Ishikawa (cell line): ENCODE measurements around the gene FABP1.

Experiments
- CEBPB ChIP-seq: IDR thresholded peaks from 2 replicates; pipeline ENCODE4 v1.6.1; 2012
- CREB1 ChIP-seq: IDR thresholded peaks from 2 replicates; pipeline ENCODE4 v1.6.1; 2012; ENCODE audit warnings: low read depth
- EGR1 ChIP-seq: IDR thresholded peaks from 2 replicates; pipeline ENCODE4 v1.6.1; 2012
- EP300 ChIP-seq: IDR thresholded peaks from 2 replicates; pipeline ENCODE4 v1.6.1; 2012; ENCODE audit warnings: borderline replicate concordance
- FOXM1 ChIP-seq: IDR thresholded peaks from 2 replicates; pipeline ENCODE4 v1.6.1; 2012; ENCODE audit warnings: low read depth, borderline replicate concordance
- NFIC ChIP-seq: IDR thresholded peaks from 2 replicates; pipeline ENCODE4 v1.6.1; 2012
- RAD21 ChIP-seq: IDR thresholded peaks from 2 replicates; pipeline ENCODE4 v1.6.1; 2012; ENCODE audit warnings: low read depth
- TAF1 ChIP-seq: IDR thresholded peaks from 2 replicates; pipeline ENCODE4 v1.6.1; 2012; ENCODE audit warnings: low read depth, mild to moderate bottlenecking
- TCF12 ChIP-seq: IDR thresholded peaks from 2 replicates; pipeline ENCODE4 v1.6.1; 2012; ENCODE audit warnings: low read depth
- TEAD4 ChIP-seq: IDR thresholded peaks from 2 replicates; pipeline ENCODE4 v1.6.1; 2012
- USF1 ChIP-seq: IDR thresholded peaks from 2 replicates; pipeline ENCODE4 v1.6.1; 2012
- YY1 ChIP-seq: IDR thresholded peaks from 2 replicates; pipeline ENCODE4 v1.6.1; 2012; ENCODE audit warnings: low read depth
- ZBTB7A ChIP-seq: IDR thresholded peaks from 2 replicates; pipeline ENCODE4 v1.6.1; 2012; ENCODE audit warnings: low read depth
- TF ChIP-seq, protein P1 (sequence below): IDR thresholded peaks from 2 replicates; pipeline ENCODE4 v1.6.1; 2012
- TF ChIP-seq, protein P2 (sequence below): IDR thresholded peaks from 2 replicates; pipeline ENCODE4 v1.6.1; 2012; ENCODE audit warnings: low read depth, mild to moderate bottlenecking

The FABP1 gene

GRCh38 chr2:88171966-88172365 is 44.1 kb upstream of the FABP1 start:
- TF ChIP-seq RAD21 (no peak), ZBTB7A (no peak), YY1 (no peak), CEBPB (no peak), NFIC (no peak), EP300 (no peak), USF1 (no peak), FOXM1 (no peak), EGR1 (no peak), TAF1 (no peak), TEAD4 (no peak)
- TF ChIP-seq, protein P1, sequence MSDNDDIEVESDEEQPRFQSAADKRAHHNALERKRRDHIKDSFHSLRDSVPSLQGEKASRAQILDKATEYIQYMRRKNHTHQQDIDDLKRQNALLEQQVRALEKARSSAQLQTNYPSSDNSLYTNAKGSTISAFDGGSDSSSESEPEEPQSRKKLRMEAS, result no peak

GRCh38 chr2:88170472-88170892 is 42.6 kb upstream of the FABP1 start:
- TF ChIP-seq EP300 (no peak), CEBPB (no peak), RAD21 (no peak), EGR1 (no peak), NFIC (no peak), YY1 (no peak), TAF1 (no peak), ZBTB7A (no peak), CREB1 (no peak), TCF12 (no peak), FOXM1 (no peak), USF1 (no peak), TEAD4 (no peak)
- TF ChIP-seq, protein P2, sequence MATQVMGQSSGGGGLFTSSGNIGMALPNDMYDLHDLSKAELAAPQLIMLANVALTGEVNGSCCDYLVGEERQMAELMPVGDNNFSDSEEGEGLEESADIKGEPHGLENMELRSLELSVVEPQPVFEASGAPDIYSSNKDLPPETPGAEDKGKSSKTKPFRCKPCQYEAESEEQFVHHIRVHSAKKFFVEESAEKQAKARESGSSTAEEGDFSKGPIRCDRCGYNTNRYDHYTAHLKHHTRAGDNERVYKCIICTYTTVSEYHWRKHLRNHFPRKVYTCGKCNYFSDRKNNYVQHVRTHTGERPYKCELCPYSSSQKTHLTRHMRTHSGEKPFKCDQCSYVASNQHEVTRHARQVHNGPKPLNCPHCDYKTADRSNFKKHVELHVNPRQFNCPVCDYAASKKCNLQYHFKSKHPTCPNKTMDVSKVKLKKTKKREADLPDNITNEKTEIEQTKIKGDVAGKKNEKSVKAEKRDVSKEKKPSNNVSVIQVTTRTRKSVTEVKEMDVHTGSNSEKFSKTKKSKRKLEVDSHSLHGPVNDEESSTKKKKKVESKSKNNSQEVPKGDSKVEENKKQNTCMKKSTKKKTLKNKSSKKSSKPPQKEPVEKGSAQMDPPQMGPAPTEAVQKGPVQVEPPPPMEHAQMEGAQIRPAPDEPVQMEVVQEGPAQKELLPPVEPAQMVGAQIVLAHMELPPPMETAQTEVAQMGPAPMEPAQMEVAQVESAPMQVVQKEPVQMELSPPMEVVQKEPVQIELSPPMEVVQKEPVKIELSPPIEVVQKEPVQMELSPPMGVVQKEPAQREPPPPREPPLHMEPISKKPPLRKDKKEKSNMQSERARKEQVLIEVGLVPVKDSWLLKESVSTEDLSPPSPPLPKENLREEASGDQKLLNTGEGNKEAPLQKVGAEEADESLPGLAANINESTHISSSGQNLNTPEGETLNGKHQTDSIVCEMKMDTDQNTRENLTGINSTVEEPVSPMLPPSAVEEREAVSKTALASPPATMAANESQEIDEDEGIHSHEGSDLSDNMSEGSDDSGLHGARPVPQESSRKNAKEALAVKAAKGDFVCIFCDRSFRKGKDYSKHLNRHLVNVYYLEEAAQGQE, result no peak
- TF ChIP-seq, protein P1, result no peak

GRCh38 chr2:88168386-88168785 is 40.5 kb upstream of the FABP1 start:
- TF ChIP-seq NFIC (no peak), RAD21 (no peak), EGR1 (no peak), YY1 (no peak), CEBPB (no peak), EP300 (no peak), ZBTB7A (no peak), FOXM1 (no peak), TCF12 (no peak), USF1 (no peak)
- TF ChIP-seq, protein P2, result no peak
- TF ChIP-seq, protein P1, result no peak

DNA sequence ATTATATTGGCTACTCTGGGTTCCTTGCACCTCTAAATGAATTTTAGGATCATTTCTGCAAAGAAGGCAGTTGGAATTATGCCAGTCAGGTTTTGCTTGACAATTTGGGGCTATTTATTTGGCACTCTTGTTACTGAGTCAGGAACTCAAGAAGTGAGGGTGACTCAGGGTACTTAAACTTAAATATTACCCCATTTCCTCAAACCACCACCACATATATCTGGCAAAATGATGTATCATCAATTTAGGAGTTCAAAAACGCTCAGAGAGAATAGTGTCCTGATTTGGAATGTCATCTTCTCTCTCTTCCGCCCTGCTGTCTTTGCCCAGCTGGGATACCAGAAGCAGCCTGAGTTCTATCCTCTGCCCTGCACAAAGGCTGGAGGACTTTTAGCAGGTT is 39.9 kb upstream of the FABP1 start:
- TF ChIP-seq TAF1 (no peak), FOXM1 (no peak), EP300 (no peak), CREB1 (no peak), USF1 (no peak), RAD21 (no peak), NFIC (no peak), EGR1 (no peak)
- TF ChIP-seq, protein P1, result no peak
